HG02623 (cell line): ENCODE measurements around the gene EPHB2.

Experiments
- ATAC-seq: cut with Tn5 transposase; IDR thresholded peaks from one replicate; pipeline ENCODE4 v1.9.1; 2021; ENCODE audit warnings: moderate library complexity; ENCODE audit not compliant: unreplicated experiment

The EPHB2 gene

GRCh38 chr1:22721122-22721873 lies 10.7 kb downstream of the EPHB2 start:
- ATAC-seq: no peak

GRCh38 chr1:22722901-22723550 lies 12.4 kb downstream of the EPHB2 start:
- ATAC-seq: no peak

GRCh38 chr1:22727873-22728272 lies 17.2 kb downstream of the EPHB2 start:
- ATAC-seq: no peak

GRCh38 chr1:22728751-22729399 lies 18.2 kb downstream of the EPHB2 start:
- no peak for ATAC-seq

GRCh38 chr1:22729400-22729773 lies 18.7 kb downstream of the EPHB2 start:
- ATAC-seq: no peak

GRCh38 chr1:22729912-22730311 lies 19.3 kb downstream of the EPHB2 start:
- ATAC-seq: no peak

GRCh38 chr1:22731924-22732720 lies 21.5 kb downstream of the EPHB2 start:
- no peak for ATAC-seq

- ATAC-seq: no peak
Measured at GRCh38 chr1:22733643-22734042, 23.0 kb downstream of the EPHB2 start.

GRCh38 chr1:22736501-22737080 lies 26.0 kb downstream of the EPHB2 start:
- ATAC-seq: no peak

GRCh38 chr1:22737374-22738068 lies 26.9 kb downstream of the EPHB2 start:
- no peak for ATAC-seq

GRCh38 chr1:22738069-22738435 lies 27.4 kb downstream of the EPHB2 start:
- ATAC-seq: no peak

GRCh38 chr1:22738522-22738921 lies 27.9 kb downstream of the EPHB2 start:
- ATAC-seq: no peak

GRCh38 chr1:22739648-22740385 lies 29.2 kb downstream of the EPHB2 start:
- no peak for ATAC-seq

- ATAC-seq: no peak
Measured at GRCh38 chr1:22741118-22741517, 30.5 kb downstream of the EPHB2 start.

- ATAC-seq: no peak
Measured at GRCh38 chr1:22745669-22746585, 35.3 kb downstream of the EPHB2 start.

- no peak for ATAC-seq
Measured at GRCh38 chr1:22747021-22747734, 36.5 kb downstream of the EPHB2 start.

GRCh38 chr1:22747735-22748073 lies 37.1 kb downstream of the EPHB2 start:
- no peak for ATAC-seq

- ATAC-seq: no peak
Measured at GRCh38 chr1:22749503-22749902, 38.9 kb downstream of the EPHB2 start.
